T-helper 22 cell (primary cell): ENCODE results near the gene UGGT2.
"Not testable (repeated sequence)": the region's sequence is repeated elsewhere in the genome, so short reads cannot be mapped to it uniquely, and the experiment has no call there.

ENCODE experiments used
- DNase-seq: peaks from one replicate; pipeline ENCODE4 v3.0.0-alpha.2; 2020; ENCODE audit warnings: low read depth

Gene UGGT2

DNA sequence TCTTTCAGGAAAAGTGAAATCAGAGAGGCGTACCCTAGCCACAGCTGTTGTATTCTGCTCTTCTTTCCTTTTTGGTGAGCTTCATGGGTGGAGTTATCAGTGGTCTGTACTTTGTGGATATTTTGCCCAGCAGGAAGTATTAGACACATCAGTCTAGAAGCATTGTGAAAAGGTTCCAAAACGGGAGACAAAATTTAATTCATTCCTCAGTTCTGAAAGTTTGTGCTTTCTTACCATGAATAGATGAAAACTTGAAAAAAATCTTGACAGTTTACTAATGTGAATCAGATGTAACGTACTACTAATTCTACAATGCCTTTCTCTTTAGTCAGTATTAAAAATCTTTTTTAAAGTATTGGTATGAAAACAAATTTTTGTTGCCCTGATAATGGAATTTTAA, 259.4 kb downstream of the UGGT2 start:
- DNase-seq = no peak

GRCh38 chr13:95793018-95793555, 260.1 kb downstream of the UGGT2 start:
- DNase-seq = no peak

GRCh38 chr13:95791084-95791722, 262.0 kb downstream of the UGGT2 start:
- DNase-seq = no peak

DNA sequence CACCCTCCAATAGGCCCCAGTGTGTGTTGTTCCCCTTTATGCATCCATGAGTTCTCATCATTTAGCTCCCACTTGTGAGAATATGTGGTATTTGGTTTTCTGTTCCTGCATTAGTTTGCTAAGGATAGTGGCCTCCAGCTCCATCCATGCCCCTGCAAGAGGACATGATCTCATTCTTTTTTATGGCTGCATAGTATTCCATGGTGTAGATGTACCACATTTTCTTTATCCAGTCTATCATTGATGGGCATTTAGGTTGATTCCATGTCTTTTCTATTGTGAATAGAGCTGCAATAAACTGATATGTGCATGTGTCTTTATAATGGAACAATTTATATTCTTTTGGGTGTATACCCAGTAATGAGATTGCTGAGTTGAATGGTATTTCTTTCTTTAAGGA, 263.9 kb downstream of the UGGT2 start:
- not testable (repeated sequence) for DNase-seq

- DNase-seq = no peak
Observed at GRCh38 chr13:95788100-95788463, 265.1 kb downstream of the UGGT2 start.

DNA sequence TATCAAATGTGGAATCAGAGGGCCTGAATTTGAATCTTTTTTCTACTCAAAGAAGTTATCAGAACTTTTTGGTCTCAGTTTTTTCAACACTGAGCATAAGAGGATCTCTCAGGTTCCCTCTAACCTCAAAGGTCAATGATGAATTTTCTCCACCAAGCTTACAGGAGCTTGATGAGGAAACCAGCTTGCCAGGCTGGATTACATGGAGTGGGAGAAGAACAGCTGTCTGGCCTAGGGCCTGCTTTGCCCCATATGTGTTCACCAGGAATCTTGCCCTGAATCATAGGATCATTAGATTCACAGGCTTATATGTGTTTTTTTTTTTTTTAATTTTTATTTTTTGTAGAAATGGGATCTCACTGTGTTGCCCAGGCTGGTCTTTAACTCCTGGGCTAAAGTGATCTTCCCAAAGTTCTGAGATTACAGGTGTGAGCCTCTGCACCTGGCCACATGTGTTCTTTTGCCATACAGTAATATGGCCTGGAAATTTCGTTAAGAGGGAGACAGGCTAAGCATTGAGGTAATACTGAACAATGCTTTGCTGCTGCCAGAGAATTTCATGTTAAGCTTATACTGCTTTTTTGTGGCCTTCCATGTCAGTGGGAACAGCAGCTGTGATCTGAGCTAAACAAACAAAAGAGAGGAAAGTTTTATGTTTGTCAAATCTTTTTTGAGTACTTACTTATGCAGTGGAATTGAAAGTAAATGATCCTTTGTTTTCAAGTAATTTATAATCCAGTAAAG, 265.7 kb downstream of the UGGT2 start:
- DNase-seq = no peak

- no peak for DNase-seq
Observed at GRCh38 chr13:95784900-95785290, 268.3 kb downstream of the UGGT2 start.

- DNase-seq = no peak
Observed at GRCh38 chr13:95784161-95784899, 268.9 kb downstream of the UGGT2 start.

GRCh38 chr13:95783747-95784146, 269.5 kb downstream of the UGGT2 start:
- DNase-seq = no peak

- DNase-seq = not testable (repeated sequence)
Observed at GRCh38 chr13:95781940-95782339, 271.3 kb downstream of the UGGT2 start.

GRCh38 chr13:95781016-95781415, 272.2 kb downstream of the UGGT2 start:
- DNase-seq = no peak

- DNase-seq = no peak
Observed at GRCh38 chr13:95779522-95779921, 273.7 kb downstream of the UGGT2 start.

- DNase-seq = no peak
Observed at GRCh38 chr13:95771905-95772304, 281.3 kb downstream of the UGGT2 start.

DNA sequence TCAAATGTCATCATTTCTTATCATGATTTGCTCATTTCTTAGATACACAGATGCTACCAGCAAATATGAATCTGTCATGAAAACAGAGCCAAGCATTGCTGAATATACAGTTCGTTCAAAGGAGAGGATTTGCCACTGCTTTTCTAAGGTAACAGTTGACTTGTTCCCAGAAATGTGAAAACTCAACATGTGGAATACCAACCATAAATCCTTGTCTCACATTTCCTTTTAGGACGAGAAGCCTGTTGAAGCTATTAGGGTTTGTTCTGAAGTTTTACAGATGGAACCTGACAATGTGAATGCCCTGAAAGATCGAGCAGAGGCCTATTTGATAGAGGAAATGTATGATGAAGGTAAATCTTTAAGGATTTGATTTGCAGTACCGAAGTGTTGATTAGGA, 289.6 kb downstream of the UGGT2 start:
- no peak for DNase-seq

DNA sequence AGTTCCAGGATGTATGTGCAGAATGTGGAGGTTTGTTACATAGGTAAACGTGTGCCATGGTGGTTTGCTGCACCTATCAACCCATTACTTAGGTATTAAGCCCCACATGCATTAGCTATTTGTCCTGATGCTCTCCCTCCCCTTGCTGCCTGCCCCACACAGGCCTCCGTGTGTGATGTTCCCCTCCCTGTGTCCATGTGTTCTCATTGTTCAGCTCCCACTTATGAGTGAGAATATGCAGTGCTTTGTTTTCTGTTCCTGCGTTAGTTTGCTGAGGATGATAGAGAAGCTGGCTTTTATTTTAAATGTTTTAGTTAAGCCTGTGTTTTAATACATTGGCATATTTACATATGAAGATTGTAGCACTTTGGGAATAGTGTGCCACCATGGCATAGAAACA, 290.6 kb downstream of the UGGT2 start:
- DNase-seq = not testable (repeated sequence)

DNA sequence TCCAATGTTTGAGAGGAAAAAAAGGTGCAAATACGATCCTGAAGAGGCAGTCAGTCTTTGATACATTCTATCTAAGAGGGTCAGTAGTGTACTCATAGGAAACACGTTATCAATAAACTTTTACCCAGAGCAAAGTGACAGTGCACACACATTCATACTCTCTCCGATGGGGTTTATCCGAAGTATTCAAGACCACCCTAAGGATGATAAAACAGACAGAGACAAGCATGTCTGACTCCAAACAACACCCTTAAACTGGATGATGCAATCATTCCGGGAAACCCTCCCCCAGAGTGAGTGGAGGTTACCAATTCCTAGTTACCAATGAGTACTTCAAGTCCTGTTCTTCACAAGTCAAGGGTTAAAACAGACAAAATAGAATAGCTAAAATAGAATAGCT, 297.1 kb downstream of the UGGT2 start:
- DNase-seq = no peak

GRCh38 chr13:95754069-95754468, 299.1 kb downstream of the UGGT2 start:
- DNase-seq = no peak

DNA sequence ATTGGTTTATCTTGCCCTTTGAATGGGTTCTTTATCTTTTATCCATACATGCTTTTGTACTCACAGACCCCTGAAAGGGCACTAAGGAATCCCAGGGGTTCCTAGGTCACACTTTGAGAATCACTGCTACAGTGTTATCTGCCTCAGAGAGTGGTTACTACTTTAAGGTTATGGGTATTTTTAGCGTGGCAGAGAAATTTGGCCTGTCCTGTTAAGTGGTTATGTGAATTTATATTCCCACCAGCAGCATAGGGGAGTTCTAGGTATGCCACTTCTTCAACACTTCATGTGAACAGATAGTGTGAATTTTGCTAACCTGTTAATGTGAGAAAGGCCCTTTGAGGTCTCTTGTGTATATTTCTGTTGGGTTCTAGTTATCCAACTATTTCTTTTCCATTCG, 300.5 kb downstream of the UGGT2 start:
- DNase-seq = no peak
